DMS 273 (cell line): ENCODE results near the gene AKAP8.
"Not testable (repeated sequence)": the region's sequence is repeated elsewhere in the genome, so short reads cannot be mapped to it uniquely, and the experiment has no call there.

Experiments used
- DNase-seq: peaks from one replicate; lab custom pipeline; 2025; ENCODE audit not compliant: unreplicated experiment; lab: John Stamatoyannopoulos, UW

The AKAP8 gene

GRCh38 chr19:15404097-15404779 lies 24.7 kb upstream of the AKAP8 start:
- DNase-seq: no peak

- DNase-seq: no peak
These were observed 23.6 kb upstream of the AKAP8 start for GRCh38 chr19:15403151-15403531.

- DNase-seq: no peak
These were observed 23.0 kb upstream of the AKAP8 start for GRCh38 chr19:15402411-15403150.

GRCh38 chr19:15401397-15401710 lies 21.8 kb upstream of the AKAP8 start:
- DNase-seq: no peak

GRCh38 chr19:15400521-15401396 lies 21.2 kb upstream of the AKAP8 start:
- no peak for DNase-seq

GRCh38 chr19:15399635-15400034 lies 20.0 kb upstream of the AKAP8 start:
- DNase-seq: no peak

GRCh38 chr19:15399234-15399515 lies 19.6 kb upstream of the AKAP8 start:
- DNase-seq: no peak

GRCh38 chr19:15398501-15399233 lies 19.1 kb upstream of the AKAP8 start:
- no peak for DNase-seq

- no peak for DNase-seq
These were observed 18.2 kb upstream of the AKAP8 start for GRCh38 chr19:15397782-15398181.

GRCh38 chr19:15397236-15397635 lies 17.6 kb upstream of the AKAP8 start:
- no peak for DNase-seq

GRCh38 chr19:15396436-15396835 lies 16.8 kb upstream of the AKAP8 start:
- DNase-seq: no peak

GRCh38 chr19:15395251-15395650 lies 15.7 kb upstream of the AKAP8 start:
- not testable (repeated sequence) for DNase-seq

- DNase-seq: no peak
These were observed 14.8 kb upstream of the AKAP8 start for GRCh38 chr19:15394426-15394825.

- no peak for DNase-seq
These were observed 14.4 kb upstream of the AKAP8 start for GRCh38 chr19:15393963-15394362.

GRCh38 chr19:15390814-15391213 lies 11.2 kb upstream of the AKAP8 start:
- DNase-seq: no peak

GRCh38 chr19:15381864-15382263 lies 2.3 kb upstream of the AKAP8 start:
- no peak for DNase-seq

- DNase-seq: no peak
These were observed 1.8 kb upstream of the AKAP8 start for GRCh38 chr19:15381429-15381828.

- DNase-seq: peak; percentile 89
These were observed 536 bp upstream of the AKAP8 start for GRCh38 chr19:15379999-15380647.

GRCh38 chr19:15378534-15379082 lies 979 bp downstream of the AKAP8 start:
- DNase-seq: peak; percentile 73

GRCh38 chr19:15374796-15375440 lies 4.7 kb downstream of the AKAP8 start:
- DNase-seq: no peak
